ENCODE data around the gene NR1I3. TPM values are rescaled to one million over a fixed set of nuclear protein-coding genes. Genes with fewer than 3 reads are reported as not detected.

NR1I3 gene
- total and polyA plus RNA-seq, 2 experiments from 2014 or later, result 0.50 TPM; not detected in 1

DNA sequence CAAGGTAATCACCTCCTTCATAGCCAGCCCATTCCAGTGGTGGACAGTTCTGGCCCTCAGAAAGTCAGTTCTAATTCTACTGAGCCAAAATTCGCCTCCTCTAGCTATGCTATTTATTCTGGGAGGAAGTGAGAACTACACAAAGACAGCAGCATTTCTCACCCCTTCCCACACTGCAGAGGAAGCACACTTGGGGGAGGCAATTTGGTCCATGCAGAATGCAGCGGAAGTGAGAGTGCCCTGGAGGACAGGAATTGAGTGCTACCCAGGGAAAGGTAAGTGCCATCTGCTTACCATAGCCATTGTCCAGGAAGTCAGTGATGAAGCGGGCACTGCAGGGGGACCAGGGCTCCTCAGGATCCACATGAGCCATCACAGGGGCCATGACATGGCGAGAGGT is 42.8 kb downstream of the NR1I3 start:
- H3K36me3 Mint-ChIP-seq (ENCODE audit: low read depth), result peaks cover 11% of the 10 kb centered on the region; the same call in 2 of the 3 replicates
- DNase-seq (ENCODE audit: low spot score) (no peak), ATAC-seq (no peak)
- Histone ChIP-seq H2AFZ (no peak overlapping the region), H3K4me3 (no peak overlapping the region), H3K79me2 (replicated peaks; ENCODE audit: insufficient read depth) (no peaks in the 10 kb centered on the region), H3K27me3 (ENCODE audit: insufficient read depth) (no peaks in the 10 kb centered on the region), H3F3A (replicated peaks; ENCODE audit: low read depth) (peaks cover 12% of the 10 kb centered on the region; the same call in 1 of the 2 replicates), H3K36me3 (ENCODE audit: insufficient read depth) (no peaks in the 10 kb centered on the region), H3K4me1 (ENCODE audit: insufficient read depth) (peaks cover 41% of the 10 kb centered on the region), H3K4me2 (no peak overlapping the region), H3K27ac (ENCODE audit: low read depth) (no peak overlapping the region), H4K20me1 (replicated peaks; ENCODE audit: insufficient read depth) (no peaks in the 10 kb centered on the region), H3K9me2 (ENCODE audit: insufficient read depth) (no peaks in the 10 kb centered on the region)
- H3K27me3 Mint-ChIP-seq (ENCODE audit: insufficient read depth, low read depth, poor library complexity), result peaks cover 13% of the 10 kb centered on the region
- no peak overlapping the region for H3K4me3 Mint-ChIP-seq
- H3K4me1 Mint-ChIP-seq, result peaks cover 47% of the 10 kb centered on the region
- TF ChIP-seq CREB1 (CRISPR knock-in tag; IDR thresholded peaks at IDR 0.05; ENCODE audit: low read depth) (no peak), ZNF331 (CRISPR knock-in tag; IDR thresholded peaks at IDR 0.05; ENCODE audit: low read depth) (no peak), EZH2 (IDR thresholded peaks at IDR 0.05; ENCODE audit: low read depth, unreplicated experiment) (no peak), STAT1 (IDR thresholded peaks at IDR 0.05; ENCODE audit: unreplicated experiment) (no peak), NANOG (IDR thresholded peaks at IDR 0.05; ENCODE audit: borderline replicate concordance) (no peak), JUNB (IDR thresholded peaks at IDR 0.05; ENCODE audit: unreplicated experiment) (no peak), EZH2phosphoT487 (IDR thresholded peaks at IDR 0.05; ENCODE audit: unreplicated experiment) (no peak), POLR2AphosphoS5 (IDR thresholded peaks at IDR 0.05; ENCODE audit: low read depth) (no peak), ZNF114 (CRISPR knock-in tag; IDR thresholded peaks at IDR 0.05) (no peak)
- TF ChIP-seq, protein P1, sequence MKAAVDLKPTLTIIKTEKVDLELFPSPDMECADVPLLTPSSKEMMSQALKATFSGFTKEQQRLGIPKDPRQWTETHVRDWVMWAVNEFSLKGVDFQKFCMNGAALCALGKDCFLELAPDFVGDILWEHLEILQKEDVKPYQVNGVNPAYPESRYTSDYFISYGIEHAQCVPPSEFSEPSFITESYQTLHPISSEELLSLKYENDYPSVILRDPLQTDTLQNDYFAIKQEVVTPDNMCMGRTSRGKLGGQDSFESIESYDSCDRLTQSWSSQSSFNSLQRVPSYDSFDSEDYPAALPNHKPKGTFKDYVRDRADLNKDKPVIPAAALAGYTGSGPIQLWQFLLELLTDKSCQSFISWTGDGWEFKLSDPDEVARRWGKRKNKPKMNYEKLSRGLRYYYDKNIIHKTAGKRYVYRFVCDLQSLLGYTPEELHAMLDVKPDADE (IDR thresholded peaks at IDR 0.05), result no peak
- TF ChIP-seq, protein P2, sequence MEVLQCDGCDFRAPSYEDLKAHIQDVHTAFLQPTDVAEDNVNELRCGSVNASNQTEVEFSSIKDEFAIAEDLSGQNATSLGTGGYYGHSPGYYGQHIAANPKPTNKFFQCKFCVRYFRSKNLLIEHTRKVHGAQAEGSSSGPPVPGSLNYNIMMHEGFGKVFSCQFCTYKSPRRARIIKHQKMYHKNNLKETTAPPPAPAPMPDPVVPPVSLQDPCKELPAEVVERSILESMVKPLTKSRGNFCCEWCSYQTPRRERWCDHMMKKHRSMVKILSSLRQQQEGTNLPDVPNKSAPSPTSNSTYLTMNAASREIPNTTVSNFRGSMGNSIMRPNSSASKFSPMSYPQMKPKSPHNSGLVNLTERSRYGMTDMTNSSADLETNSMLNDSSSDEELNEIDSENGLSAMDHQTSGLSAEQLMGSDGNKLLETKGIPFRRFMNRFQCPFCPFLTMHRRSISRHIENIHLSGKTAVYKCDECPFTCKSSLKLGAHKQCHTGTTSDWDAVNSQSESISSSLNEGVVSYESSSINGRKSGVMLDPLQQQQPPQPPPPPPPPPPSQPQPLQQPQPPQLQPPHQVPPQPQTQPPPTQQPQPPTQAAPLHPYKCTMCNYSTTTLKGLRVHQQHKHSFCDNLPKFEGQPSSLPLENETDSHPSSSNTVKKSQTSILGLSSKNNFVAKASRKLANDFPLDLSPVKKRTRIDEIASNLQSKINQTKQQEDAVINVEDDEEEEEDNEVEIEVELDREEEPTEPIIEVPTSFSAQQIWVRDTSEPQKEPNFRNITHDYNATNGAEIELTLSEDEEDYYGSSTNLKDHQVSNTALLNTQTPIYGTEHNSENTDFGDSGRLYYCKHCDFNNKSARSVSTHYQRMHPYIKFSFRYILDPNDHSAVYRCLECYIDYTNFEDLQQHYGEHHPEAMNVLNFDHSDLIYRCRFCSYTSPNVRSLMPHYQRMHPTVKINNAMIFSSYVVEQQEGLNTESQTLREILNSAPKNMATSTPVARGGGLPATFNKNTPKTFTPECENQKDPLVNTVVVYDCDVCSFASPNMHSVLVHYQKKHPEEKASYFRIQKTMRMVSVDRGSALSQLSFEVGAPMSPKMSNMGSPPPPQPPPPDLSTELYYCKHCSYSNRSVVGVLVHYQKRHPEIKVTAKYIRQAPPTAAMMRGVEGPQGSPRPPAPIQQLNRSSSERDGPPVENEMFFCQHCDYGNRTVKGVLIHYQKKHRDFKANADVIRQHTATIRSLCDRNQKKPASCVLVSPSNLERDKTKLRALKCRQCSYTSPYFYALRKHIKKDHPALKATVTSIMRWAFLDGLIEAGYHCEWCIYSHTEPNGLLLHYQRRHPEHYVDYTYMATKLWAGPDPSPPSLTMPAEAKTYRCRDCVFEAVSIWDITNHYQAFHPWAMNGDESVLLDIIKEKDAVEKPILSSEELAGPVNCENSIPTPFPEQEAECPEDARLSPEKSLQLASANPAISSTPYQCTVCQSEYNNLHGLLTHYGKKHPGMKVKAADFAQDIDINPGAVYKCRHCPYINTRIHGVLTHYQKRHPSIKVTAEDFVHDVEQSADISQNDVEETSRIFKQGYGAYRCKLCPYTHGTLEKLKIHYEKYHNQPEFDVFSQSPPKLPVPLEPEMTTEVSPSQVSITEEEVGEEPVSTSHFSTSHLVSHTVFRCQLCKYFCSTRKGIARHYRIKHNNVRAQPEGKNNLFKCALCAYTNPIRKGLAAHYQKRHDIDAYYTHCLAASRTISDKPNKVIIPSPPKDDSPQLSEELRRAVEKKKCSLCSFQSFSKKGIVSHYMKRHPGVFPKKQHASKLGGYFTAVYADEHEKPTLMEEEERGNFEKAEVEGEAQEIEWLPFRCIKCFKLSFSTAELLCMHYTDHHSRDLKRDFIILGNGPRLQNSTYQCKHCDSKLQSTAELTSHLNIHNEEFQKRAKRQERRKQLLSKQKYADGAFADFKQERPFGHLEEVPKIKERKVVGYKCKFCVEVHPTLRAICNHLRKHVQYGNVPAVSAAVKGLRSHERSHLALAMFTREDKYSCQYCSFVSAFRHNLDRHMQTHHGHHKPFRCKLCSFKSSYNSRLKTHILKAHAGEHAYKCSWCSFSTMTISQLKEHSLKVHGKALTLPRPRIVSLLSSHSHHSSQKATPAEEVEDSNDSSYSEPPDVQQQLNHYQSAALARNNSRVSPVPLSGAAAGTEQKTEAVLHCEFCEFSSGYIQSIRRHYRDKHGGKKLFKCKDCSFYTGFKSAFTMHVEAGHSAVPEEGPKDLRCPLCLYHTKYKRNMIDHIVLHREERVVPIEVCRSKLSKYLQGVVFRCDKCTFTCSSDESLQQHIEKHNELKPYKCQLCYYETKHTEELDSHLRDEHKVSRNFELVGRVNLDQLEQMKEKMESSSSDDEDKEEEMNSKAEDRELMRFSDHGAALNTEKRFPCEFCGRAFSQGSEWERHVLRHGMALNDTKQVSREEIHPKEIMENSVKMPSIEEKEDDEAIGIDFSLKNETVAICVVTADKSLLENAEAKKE (CRISPR knock-in tag; IDR thresholded peaks at IDR 0.05), result no peak
- TF ChIP-seq, protein P3, sequence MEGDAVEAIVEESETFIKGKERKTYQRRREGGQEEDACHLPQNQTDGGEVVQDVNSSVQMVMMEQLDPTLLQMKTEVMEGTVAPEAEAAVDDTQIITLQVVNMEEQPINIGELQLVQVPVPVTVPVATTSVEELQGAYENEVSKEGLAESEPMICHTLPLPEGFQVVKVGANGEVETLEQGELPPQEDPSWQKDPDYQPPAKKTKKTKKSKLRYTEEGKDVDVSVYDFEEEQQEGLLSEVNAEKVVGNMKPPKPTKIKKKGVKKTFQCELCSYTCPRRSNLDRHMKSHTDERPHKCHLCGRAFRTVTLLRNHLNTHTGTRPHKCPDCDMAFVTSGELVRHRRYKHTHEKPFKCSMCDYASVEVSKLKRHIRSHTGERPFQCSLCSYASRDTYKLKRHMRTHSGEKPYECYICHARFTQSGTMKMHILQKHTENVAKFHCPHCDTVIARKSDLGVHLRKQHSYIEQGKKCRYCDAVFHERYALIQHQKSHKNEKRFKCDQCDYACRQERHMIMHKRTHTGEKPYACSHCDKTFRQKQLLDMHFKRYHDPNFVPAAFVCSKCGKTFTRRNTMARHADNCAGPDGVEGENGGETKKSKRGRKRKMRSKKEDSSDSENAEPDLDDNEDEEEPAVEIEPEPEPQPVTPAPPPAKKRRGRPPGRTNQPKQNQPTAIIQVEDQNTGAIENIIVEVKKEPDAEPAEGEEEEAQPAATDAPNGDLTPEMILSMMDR (conservative IDR thresholded peaks at IDR 0.05; ENCODE audit: low read depth in 2 of 2), result no peak
- TF ChIP-seq, protein P4, sequence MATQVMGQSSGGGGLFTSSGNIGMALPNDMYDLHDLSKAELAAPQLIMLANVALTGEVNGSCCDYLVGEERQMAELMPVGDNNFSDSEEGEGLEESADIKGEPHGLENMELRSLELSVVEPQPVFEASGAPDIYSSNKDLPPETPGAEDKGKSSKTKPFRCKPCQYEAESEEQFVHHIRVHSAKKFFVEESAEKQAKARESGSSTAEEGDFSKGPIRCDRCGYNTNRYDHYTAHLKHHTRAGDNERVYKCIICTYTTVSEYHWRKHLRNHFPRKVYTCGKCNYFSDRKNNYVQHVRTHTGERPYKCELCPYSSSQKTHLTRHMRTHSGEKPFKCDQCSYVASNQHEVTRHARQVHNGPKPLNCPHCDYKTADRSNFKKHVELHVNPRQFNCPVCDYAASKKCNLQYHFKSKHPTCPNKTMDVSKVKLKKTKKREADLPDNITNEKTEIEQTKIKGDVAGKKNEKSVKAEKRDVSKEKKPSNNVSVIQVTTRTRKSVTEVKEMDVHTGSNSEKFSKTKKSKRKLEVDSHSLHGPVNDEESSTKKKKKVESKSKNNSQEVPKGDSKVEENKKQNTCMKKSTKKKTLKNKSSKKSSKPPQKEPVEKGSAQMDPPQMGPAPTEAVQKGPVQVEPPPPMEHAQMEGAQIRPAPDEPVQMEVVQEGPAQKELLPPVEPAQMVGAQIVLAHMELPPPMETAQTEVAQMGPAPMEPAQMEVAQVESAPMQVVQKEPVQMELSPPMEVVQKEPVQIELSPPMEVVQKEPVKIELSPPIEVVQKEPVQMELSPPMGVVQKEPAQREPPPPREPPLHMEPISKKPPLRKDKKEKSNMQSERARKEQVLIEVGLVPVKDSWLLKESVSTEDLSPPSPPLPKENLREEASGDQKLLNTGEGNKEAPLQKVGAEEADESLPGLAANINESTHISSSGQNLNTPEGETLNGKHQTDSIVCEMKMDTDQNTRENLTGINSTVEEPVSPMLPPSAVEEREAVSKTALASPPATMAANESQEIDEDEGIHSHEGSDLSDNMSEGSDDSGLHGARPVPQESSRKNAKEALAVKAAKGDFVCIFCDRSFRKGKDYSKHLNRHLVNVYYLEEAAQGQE (IDR thresholded peaks at IDR 0.05; ENCODE audit: unreplicated experiment), result no peak
- no peak overlapping the region for H3K27ac Mint-ChIP-seq
- no peaks in the 10 kb centered on the region; the same call in 2 of the 3 replicates for H3K9me3 Mint-ChIP-seq

Measured in GM23338 (cell line).